Suprapubic skin (tissue), 4 donors: Measurements from ENCODE around the gene S100P.

Source experiments
- CTCF ChIP-seq, 2 donors: fragments of 200-600 bp in 1 of 2; fragments of 450-650 bp in 1 of 2; sonication (generic) in 1 of 2; IDR thresholded peaks; one replicate each; pipeline ENCODE4 v1.5.1; 2016 to 2019; ENCODE audit warnings: antibody characterized with exemption in 2 of 2, mild to moderate bottlenecking in 1 of 2, moderate library complexity in 1 of 2
- EP300 ChIP-seq: sonication (generic); formaldehyde crosslinking; IDR thresholded peaks from one replicate; pipeline ENCODE4 v1.6.1; 2017; ENCODE audit warnings: antibody characterized with exemption
- POLR2A ChIP-seq, 2 donors: fragments of 450-650 bp; IDR thresholded peaks; one replicate each; pipeline ENCODE4 v1.6.1; 2017; ENCODE audit warnings: antibody characterized with exemption in 2 of 2, mild to moderate bottlenecking in 2 of 2, moderate library complexity in 2 of 2
- POLR2AphosphoS5 ChIP-seq, 3 donors: sonication (generic); formaldehyde crosslinking; IDR thresholded peaks; one replicate each; pipeline ENCODE4 v1.6.1; 2017; ENCODE audit warnings: antibody characterized with exemption in 3 of 3

- TF ChIP-seq POLR2A (IDR thresholded peaks at IDR 0.05), result no peak
- no peak for TF ChIP-seq CTCF (IDR thresholded peaks at IDR 0.05)
- TF ChIP-seq POLR2AphosphoS5 (IDR thresholded peaks at IDR 0.05), result no peak
- TF ChIP-seq EP300, result no peak
Observed at GRCh38 chr4:6714954-6715353, 21.3 kb downstream of the S100P start.
